A673 (cell line): ENCODE data around the gene TMEM74B. TPM values are rescaled to one million over a fixed set of nuclear protein-coding genes. Genes with fewer than 3 reads are reported as not detected.
A peak's percentile ranks its signal among the peaks of the same experiment; 100 is the strongest.
"Not testable (repeated sequence)": the region's sequence is repeated elsewhere in the genome, so short reads cannot be mapped to it uniquely, and the experiment has no call there.

ENCODE experiments used
- BruUV-seq: library from RNA; stranded (reverse); fragments of 400-500 nt; replicated peaks from 2 replicates; lab custom pipeline; 2021; lab: Mats Ljungman, UMichigan
- CTCF ChIA-PET: fragments of 300-600 bp; sonication (Branson Sonifier 250); formaldehyde crosslinking; loops from one replicate; lab custom pipeline; 2022; ENCODE audit warnings: antibody characterized with exemption; lab: Charles Lee
- POLR2A ChIA-PET: fragments of 300-600 bp; sonication (Branson Sonifier 250); formaldehyde crosslinking; loops from one replicate; lab custom pipeline; 2022; ENCODE audit warnings: antibody characterized with exemption; ENCODE audit not compliant: low non-redundant PET; lab: Charles Lee
- DNase-seq: peaks from one replicate; pipeline ENCODE4 v3.0.0-alpha.2; 2015; ENCODE audit warnings: low spot score
- H3K27ac ChIP-seq: fragments of 200-600 bp; sonication (generic); 2 replicates; pipeline ENCODE4 v1.5.1; 2016; ENCODE audit warnings: mixed run types, low read depth, mild to moderate bottlenecking, mixed read lengths, antibody characterized with exemption, low read length; ENCODE audit not compliant: poor library complexity, severe bottlenecking
- H3K27me3 ChIP-seq: fragments of 200-600 bp; sonication (generic); replicated peaks from 2 replicates; pipeline ENCODE4 v1.6.1; 2017; ENCODE audit warnings: mixed run types, low read depth, mild to moderate bottlenecking, mixed read lengths, antibody characterized with exemption, low read length; ENCODE audit not compliant: insufficient read depth, poor library complexity
- H3K36me3 ChIP-seq: fragments of 200-600 bp; sonication (generic); 2 replicates; pipeline ENCODE4 v1.6.1; 2016; ENCODE audit warnings: mixed run types, mild to moderate bottlenecking, mixed read lengths, antibody characterized with exemption, low read length; ENCODE audit not compliant: insufficient read depth, poor library complexity, severe bottlenecking
- H3K4me1 ChIP-seq: fragments of 200-600 bp; sonication (generic); 2 replicates; pipeline ENCODE4 v1.6.1; 2017; ENCODE audit warnings: mixed run types, mild to moderate bottlenecking, mixed read lengths, antibody characterized with exemption, low read length; ENCODE audit not compliant: insufficient read depth, poor library complexity, severe bottlenecking
- H3K4me3 ChIP-seq: fragments of 200-600 bp; sonication (generic); 2 replicates; pipeline ENCODE4 v1.5.1; 2016; ENCODE audit warnings: low read depth, mixed run types, mild to moderate bottlenecking, mixed read lengths, low read length; ENCODE audit not compliant: poor library complexity, severe bottlenecking
- H3K9me3 ChIP-seq: fragments of 200-600 bp; sonication (generic); 2 replicates; pipeline ENCODE4 v1.6.1; 2016; ENCODE audit warnings: mixed run types, low read depth, mild to moderate bottlenecking, mixed read lengths, antibody characterized with exemption, low read length; ENCODE audit not compliant: poor library complexity, severe bottlenecking
- EZH2 ChIP-seq: fragments of 200-600 bp; sonication (generic); IDR thresholded peaks from 2 replicates; pipeline ENCODE4 v1.6.1; 2017; ENCODE audit warnings: borderline replicate concordance, low read depth, mild to moderate bottlenecking, mixed read lengths, antibody characterized with exemption, low read length; ENCODE audit not compliant: poor library complexity, severe bottlenecking
- intact Hi-C: fragments of 100-400 bp; cut with micrococcal nuclease; formaldehyde crosslinking; loops from one replicate; pipeline ENCODE4 v1.10.0; 2022; ENCODE audit not compliant: unreplicated experiment
- total RNA-seq: library from RNA; stranded (reverse); gene quantifications from 2 replicates; pipeline ENCODE4 v1.2.3, GENCODE V29; 2021
- TF ChIP-seq, protein P1 (sequence below): fragments of 300-800, 200-600 bp; sonication (generic); conservative IDR thresholded peaks from 2 replicates; pipeline ENCODE4 v1.5.1; 2017; ENCODE audit warnings: low read depth, mild to moderate bottlenecking, antibody characterized with exemption, low read length, moderate library complexity, mixed read lengths

Gene TMEM74B
- total RNA-seq, 1 experiment from 2014 or later, result not detected

DNA sequence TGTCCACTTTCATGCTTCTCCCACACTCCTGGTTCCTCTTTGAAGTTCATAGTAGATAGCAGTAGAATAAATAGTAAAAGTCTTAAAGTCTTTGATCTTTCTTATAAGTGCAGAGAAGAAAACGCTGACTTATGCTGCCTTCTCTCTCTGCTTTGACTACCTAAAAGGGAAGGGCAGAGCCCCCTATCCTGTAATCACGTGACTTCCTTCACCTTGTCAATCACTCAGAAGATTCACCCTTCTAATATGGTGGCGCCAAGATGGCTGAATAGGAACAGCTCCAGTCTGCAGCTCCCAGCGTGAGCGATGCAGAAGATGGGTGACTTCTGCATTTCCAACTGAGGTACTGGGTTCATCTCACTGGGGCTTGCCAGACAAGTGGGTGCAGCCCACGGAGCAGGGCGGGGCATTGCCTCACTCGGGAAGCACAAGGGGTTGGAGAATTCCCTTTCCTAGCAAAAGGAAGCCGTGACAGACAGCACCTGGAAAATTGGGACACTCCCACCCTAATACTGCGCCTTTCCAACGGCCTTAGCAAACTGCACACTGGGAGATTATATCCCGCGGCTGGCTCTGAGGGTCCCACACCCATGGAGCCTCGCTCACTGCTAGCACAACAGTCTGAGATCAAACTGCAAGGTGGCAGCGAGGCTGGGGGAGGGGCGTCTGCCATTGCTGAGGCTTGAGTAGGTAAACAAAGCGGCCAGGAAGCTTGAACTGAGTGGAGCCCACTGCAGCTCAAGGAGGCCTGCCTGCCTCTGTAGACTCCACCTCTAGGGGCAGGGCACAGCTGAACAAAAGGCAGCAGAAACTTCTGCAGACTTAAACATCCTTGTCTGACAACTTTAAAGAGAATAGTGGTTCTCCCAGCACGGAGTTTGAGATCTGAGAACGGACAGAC, 32.0 kb upstream of the TMEM74B start:
- intact Hi-C loops, DNase-seq, CTCF ChIA-PET, H3K27me3 ChIP-seq, BruUV-seq, H3K36me3 ChIP-seq, H3K4me3 ChIP-seq, H3K27ac ChIP-seq, POLR2A ChIA-PET, H3K4me1 ChIP-seq, H3K9me3 ChIP-seq: not testable (repeated sequence)

DNA sequence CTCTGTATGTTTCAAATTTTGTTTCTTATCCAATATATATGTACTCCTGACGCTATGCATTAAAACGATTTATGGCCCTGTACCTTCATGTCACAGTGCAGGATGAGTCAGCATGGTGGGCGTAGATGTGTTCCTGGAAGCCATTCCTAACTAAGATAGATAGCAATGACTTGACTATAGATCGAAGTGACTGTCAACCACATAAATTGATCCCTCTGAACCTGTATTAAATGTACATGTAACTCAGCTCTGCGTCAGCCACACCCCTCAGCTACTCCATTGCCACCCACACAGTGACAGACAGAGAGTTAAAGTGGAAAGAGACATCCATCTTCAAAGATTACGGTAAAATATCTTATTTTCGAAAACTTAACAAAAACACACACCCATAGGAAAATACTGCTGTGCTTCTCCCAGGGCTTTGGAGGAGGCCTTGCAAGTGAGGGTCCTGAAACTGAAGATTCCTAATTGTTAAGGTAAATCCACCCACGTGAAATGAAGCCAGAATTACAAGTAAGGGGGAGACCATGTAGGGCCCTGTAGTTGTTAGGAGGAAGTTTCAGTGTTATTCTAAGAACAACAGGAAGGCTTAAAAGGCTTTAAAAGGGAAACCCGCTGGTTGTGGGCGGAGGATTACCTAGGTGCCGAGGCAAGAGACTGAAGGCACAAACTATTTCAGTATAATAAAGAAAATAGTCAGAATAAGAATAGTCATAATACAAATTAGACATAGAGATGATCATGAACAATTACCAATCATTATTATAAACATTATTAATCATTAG, 30.8 kb upstream of the TMEM74B start:
- POLR2A ChIA-PET, result no interaction called here
- no peaks in the 10 kb centered on the region for H3K9me3 ChIP-seq
- H3K27me3 ChIP-seq, result no peaks in the 10 kb centered on the region
- peak overlapping the region; percentile 48 for H3K27ac ChIP-seq
- intact Hi-C loops, result no loop called here
- H3K4me3 ChIP-seq, result no peak overlapping the region
- H3K36me3 ChIP-seq, result no peaks in the 10 kb centered on the region
- BruUV-seq, result no TSS peak
- DNase-seq, result peak; percentile 58
- TF ChIP-seq, protein P1, sequence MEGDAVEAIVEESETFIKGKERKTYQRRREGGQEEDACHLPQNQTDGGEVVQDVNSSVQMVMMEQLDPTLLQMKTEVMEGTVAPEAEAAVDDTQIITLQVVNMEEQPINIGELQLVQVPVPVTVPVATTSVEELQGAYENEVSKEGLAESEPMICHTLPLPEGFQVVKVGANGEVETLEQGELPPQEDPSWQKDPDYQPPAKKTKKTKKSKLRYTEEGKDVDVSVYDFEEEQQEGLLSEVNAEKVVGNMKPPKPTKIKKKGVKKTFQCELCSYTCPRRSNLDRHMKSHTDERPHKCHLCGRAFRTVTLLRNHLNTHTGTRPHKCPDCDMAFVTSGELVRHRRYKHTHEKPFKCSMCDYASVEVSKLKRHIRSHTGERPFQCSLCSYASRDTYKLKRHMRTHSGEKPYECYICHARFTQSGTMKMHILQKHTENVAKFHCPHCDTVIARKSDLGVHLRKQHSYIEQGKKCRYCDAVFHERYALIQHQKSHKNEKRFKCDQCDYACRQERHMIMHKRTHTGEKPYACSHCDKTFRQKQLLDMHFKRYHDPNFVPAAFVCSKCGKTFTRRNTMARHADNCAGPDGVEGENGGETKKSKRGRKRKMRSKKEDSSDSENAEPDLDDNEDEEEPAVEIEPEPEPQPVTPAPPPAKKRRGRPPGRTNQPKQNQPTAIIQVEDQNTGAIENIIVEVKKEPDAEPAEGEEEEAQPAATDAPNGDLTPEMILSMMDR, result no peak
- TF ChIP-seq EZH2, result no peak
- CTCF ChIA-PET, result no interaction called here
- peaks cover 5% of the 10 kb centered on the region for H3K4me1 ChIP-seq

DNA sequence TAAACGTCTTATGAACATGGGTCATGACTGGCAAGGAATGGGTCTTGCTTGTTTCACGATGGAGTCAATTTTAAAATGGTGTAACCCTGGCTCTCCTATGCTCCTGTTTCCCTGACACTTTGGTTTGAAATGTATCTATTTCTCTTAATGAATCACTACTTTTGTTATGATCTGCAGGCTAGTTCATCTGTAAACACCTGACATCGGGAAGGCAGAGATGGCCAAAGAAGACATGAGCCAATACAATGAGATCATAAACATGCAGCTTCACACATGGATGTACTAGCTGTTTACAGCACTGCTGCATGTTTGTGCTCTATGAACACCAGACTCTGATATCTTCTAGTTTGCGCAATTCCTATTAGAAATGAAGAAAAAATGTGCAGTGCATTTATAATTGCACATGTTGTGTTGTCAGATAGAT, 30.1 kb upstream of the TMEM74B start:
- POLR2A ChIA-PET, result no interaction called here
- BruUV-seq, result no TSS peak
- no peaks in the 10 kb centered on the region for H3K27me3 ChIP-seq

More for the DNA sequence above, 30.1 kb upstream of the TMEM74B start:
- no peak for DNase-seq
- CTCF ChIA-PET, result no interaction called here
- H3K4me3 ChIP-seq, result no peak overlapping the region
- no peaks in the 10 kb centered on the region for H3K9me3 ChIP-seq
- no peak overlapping the region for H3K27ac ChIP-seq
- TF ChIP-seq EZH2, result no peak
- TF ChIP-seq, protein P1, result no peak
- intact Hi-C loops, result loop anchor here (5.0 kb wide), 2 partner anchors 108 to 398 kb away; no protein-coding TSS in a partner anchor
- H3K36me3 ChIP-seq, result no peaks in the 10 kb centered on the region
- H3K4me1 ChIP-seq, result peaks cover 5% of the 10 kb centered on the region
